Vagina (tissue), 2 donors: ENCODE data around the gene KREMEN2.

Experiments used
- CTCF ChIP-seq, 3 experiments: fragments of 450-650 bp in 2 of 3; fragments of 200-600 bp in 1 of 3; sonication (generic) in 1 of 3; IDR thresholded peaks; one replicate each; pipeline ENCODE4 v1.5.1; 2017 to 2019; ENCODE audit warnings: antibody characterized with exemption in 3 of 3, mild to moderate bottlenecking in 2 of 3, moderate library complexity in 2 of 3
- POLR2A ChIP-seq, 2 donors: fragments of 450-650 bp; IDR thresholded peaks; one replicate each; pipeline ENCODE4 v1.6.1; 2017; ENCODE audit warnings: antibody characterized with exemption in 2 of 2, mild to moderate bottlenecking in 2 of 2, moderate library complexity in 2 of 2

- TF ChIP-seq POLR2A (IDR thresholded peaks at IDR 0.05), result no peak
- TF ChIP-seq CTCF (IDR thresholded peaks at IDR 0.05), result no peak
Observed at GRCh38 chr16:3000540-3000939, 36.5 kb downstream of the KREMEN2 start.
